Ovary (tissue), 9 donors: ENCODE results near the gene SPDEF. TPM values are rescaled to one million over a fixed set of nuclear protein-coding genes. Genes with fewer than 3 reads are reported as not detected.

Source experiments
- DNase-seq, 5 donors: peaks; one replicate each; pipeline ENCODE4 v3.0.0-alpha.2; 2019 to 2020
- H3K27ac ChIP-seq, 2 donors: fragments of 200-600 bp; one replicate each; pipeline versions ENCODE4 v1.5.1 to v1.8.0; 2019 to 2022
- H3K27me3 ChIP-seq: fragments of 200-600 bp; one replicate; pipeline ENCODE4 v1.8.0; 2022
- H3K36me3 ChIP-seq: fragments of 200-600 bp; sonication (generic); one replicate; pipeline ENCODE4 v1.5.1; 2019
- H3K4me1 ChIP-seq: one replicate; pipeline ENCODE4 v1.8.1; 2013; ENCODE audit warnings: mild to moderate bottlenecking, moderate library complexity; ENCODE audit not compliant: insufficient read depth
- H3K4me3 ChIP-seq: fragments of 200-600 bp; sonication (generic); one replicate; pipeline ENCODE4 v1.5.1; 2017
- H3K9me3 ChIP-seq, 2 donors: fragments of 200-600 bp in 1 of 2; sonication (generic) in 1 of 2; one replicate each; pipeline versions ENCODE4 v1.5.1 to v1.8.1; 2013 to 2019; ENCODE audit warnings: mild to moderate bottlenecking in 1 of 2, moderate library complexity in 1 of 2
- CTCF ChIP-seq, 3 donors: fragments of 450-650 bp in 2 of 3; fragments of 200-600 bp in 1 of 3; IDR thresholded peaks; one replicate each; pipeline versions ENCODE4 v1.5.1 to v1.8.0; 2016 to 2022; ENCODE audit warnings: antibody characterized with exemption in 3 of 3, mild to moderate bottlenecking in 1 of 3
- EP300 ChIP-seq: sonication (generic); formaldehyde crosslinking; IDR thresholded peaks from one replicate; pipeline ENCODE4 v1.6.1; 2017; ENCODE audit warnings: antibody characterized with exemption
- POLR2A ChIP-seq: fragments of 450-650 bp; IDR thresholded peaks from one replicate; pipeline ENCODE4 v1.6.1; 2017; ENCODE audit warnings: antibody characterized with exemption, mild to moderate bottlenecking, moderate library complexity
- WGBS, 3 donors: extraction: QIAGEN DNeasy Blood & Tissue Kit in 1 of 3; methylation state at CpG; one replicate each; pipeline versions ENCODE4 v1.1.5 to v1.1.7; 2013 to 2017; 5-methylcytosine and 5-hydroxymethylcytosine counted together
- intact Hi-C, 4 donors: fragments of 100-400 bp; cut with DNase I; formaldehyde crosslinking; loops; one replicate each; pipeline versions ENCODE4 v1.11.0 to v1.15.1; 2022 to 2023
- polyA plus RNA-seq, 2 donors: library from polyadenylated mRNA; stranded (reverse); fragments of 200-250 nt in 1 of 2; fragments of 350-450 nt in 1 of 2; fragmentation: Illumina TruSeq in 1 of 2; extraction: RNeasy Lipid Tissue Mini Kit (QIAGEN cat#74804) in 1 of 2; gene quantifications; one replicate each; pipeline ENCODE4 v1.2.3, GENCODE V29; 2013 to 2014
- total RNA-seq, 7 donors: library from RNA; depleted of rRNA in 2 of 7; stranded (reverse); fragments of >200 nt in 2 of 7; fragmentation: NEBNext Ultra II Directional in 3 of 7; extraction: Animal tissue kit (Norgen Biotek cat#: 25700) in 3 of 7; gene quantifications; one replicate each; pipeline versions ENCODE4 v1.1.0 to v1.2.4, GENCODE V29; 2016 to 2023
- donor health status: DM: no; HTN: no; CAD: no; lungs with moderate emphysema.
- donor health status: DM: no; HTN: no; CAD: no.
- donor health status: Bipolar disorder and iron deficiency.
- donor health status: DM: yes; HTN: yes; CAD: no.
- donor health status: DM: no; HTN: no; CAD: no.
- donor health status: DM: yes; HTN: yes; CAD: no.

Gene SPDEF
- total and polyA plus RNA-seq, 9 donors: 0.11 to 1.6 (median 0.56) TPM; not detected in 3

GRCh38 chr6:34535199-34535598 lies 20.9 kb downstream of the SPDEF start:
- TF ChIP-seq CTCF (IDR thresholded peaks at IDR 0.05) (no peak), POLR2A (no peak), EP300 (no peak)
- no peak overlapping the region for H3K27ac ChIP-seq
- intact Hi-C loops: no loop called here

GRCh38 chr6:34534656-34535055 lies 21.5 kb downstream of the SPDEF start:
- Histone ChIP-seq H3K27me3 (no peaks in the 10 kb centered on the region), H3K36me3 (no peaks in the 10 kb centered on the region), H3K27ac (no peak overlapping the region), H3K9me3 (no peaks in the 10 kb centered on the region), H3K4me3 (no peak overlapping the region), H3K4me1 (no peaks in the 10 kb centered on the region)
- intact Hi-C loops: loop anchor here in 2 of 4 donors (5.0 kb wide), 2 partner anchors 68 to 73 kb away; no protein-coding TSS in a partner anchor
- TF ChIP-seq POLR2A (no peak), EP300 (no peak), CTCF (IDR thresholded peaks at IDR 0.05) (no peak)
- WGBS, 3 donors: 84 to 91% (median 86%) methylated on average over 16 of the region's 16 CpGs
- DNase-seq: no peak

More at GRCh38 chr6:34535199-34535598, 20.9 kb downstream of the SPDEF start:
- no peaks in the 10 kb centered on the region for H3K9me3 ChIP-seq
- H3K4me1 ChIP-seq: no peaks in the 10 kb centered on the region
- H3K36me3 ChIP-seq: no peaks in the 10 kb centered on the region
- no peaks in the 10 kb centered on the region for H3K27me3 ChIP-seq
- no peak for DNase-seq
- 90 to 96% (median 94%) methylated on average over 6 of the region's 6 CpGs for WGBS, 3 donors
- H3K4me3 ChIP-seq: no peak overlapping the region

GRCh38 chr6:34534146-34534545 lies 22.0 kb downstream of the SPDEF start:
- intact Hi-C loops: loop anchor here in 2 of 4 donors (5.0 kb wide), 2 partner anchors 68 to 73 kb away; no protein-coding TSS in a partner anchor
- no peak for DNase-seq
- Histone ChIP-seq H3K27ac (no peak overlapping the region), H3K36me3 (no peaks in the 10 kb centered on the region), H3K27me3 (no peaks in the 10 kb centered on the region), H3K4me1 (no peaks in the 10 kb centered on the region), H3K9me3 (no peaks in the 10 kb centered on the region), H3K4me3 (no peak overlapping the region)
- 83 to 84% (median 84%) methylated on average over 6 of the region's 6 CpGs for WGBS, 3 donors
- TF ChIP-seq CTCF (IDR thresholded peaks at IDR 0.05): no peak
- TF ChIP-seq POLR2A: no peak

- 31 to 48% (median 35%) methylated on average over 15 of the region's 15 CpGs for WGBS, 3 donors
- intact Hi-C loops: loop anchor here in 2 of 4 donors (5.0 kb wide), 2 partner anchors 70 to 75 kb away; no protein-coding TSS in a partner anchor
- H3K36me3 ChIP-seq: no peaks in the 10 kb centered on the region
- H3K4me3 ChIP-seq: no peak overlapping the region
- no peaks in the 10 kb centered on the region for H3K9me3 ChIP-seq
- H3K27ac ChIP-seq: peak overlapping the region in 1 of 2 donors; percentile 5
- DNase-seq: peak in 1 of 5 donors; percentile 51
- H3K27me3 ChIP-seq: no peaks in the 10 kb centered on the region
- no peaks in the 10 kb centered on the region for H3K4me1 ChIP-seq
- TF ChIP-seq POLR2A (no peak), EP300 (no peak), CTCF (IDR thresholded peaks at IDR 0.05) (no peak)
These were observed 23.9 kb downstream of the SPDEF start for GRCh38 chr6:34532230-34532629.
